Measurements from ENCODE around the gene RPL6.

RPL6 gene

GRCh38 chr12:112359290-112359689 is 50.1 kb downstream of the RPL6 start:
- DNase-seq = no peak
- Histone ChIP-seq H3K4me1 (no peaks in the 10 kb centered on the region), H3K4me3 (ENCODE audit: low read depth, low read length) (no peak overlapping the region), H3K36me3 (no peaks in the 10 kb centered on the region), H3K27me3 (no peaks in the 10 kb centered on the region), H3K9me3 (no peaks in the 10 kb centered on the region)
- no peak for TF ChIP-seq CTCF (IDR thresholded peaks at IDR 0.05; ENCODE audit: low read depth, low read length)

- no peak for TF ChIP-seq CTCF (IDR thresholded peaks at IDR 0.05; ENCODE audit: low read depth, low read length)
These were observed 52.2 kb downstream of the RPL6 start for GRCh38 chr12:112357214-112357613.

More at GRCh38 chr12:112357214-112357613, 52.2 kb downstream of the RPL6 start:
- no peaks in the 10 kb centered on the region for H3K4me1 ChIP-seq
- no peaks in the 10 kb centered on the region for H3K9me3 ChIP-seq
- no peak overlapping the region for H3K4me3 ChIP-seq (ENCODE audit: low read depth, low read length)
- no peaks in the 10 kb centered on the region for H3K36me3 ChIP-seq
- no peak for DNase-seq
- no peaks in the 10 kb centered on the region for H3K27me3 ChIP-seq
